ENCODE data around the gene SLC2A2. TPM values are rescaled to one million over a fixed set of nuclear protein-coding genes. Genes with fewer than 3 reads are reported as not detected.
"Not testable (repeated sequence)": the region's sequence is repeated elsewhere in the genome, so short reads cannot be mapped to it uniquely, and the experiment has no call there.

The SLC2A2 gene
- total RNA-seq, 1 donor from 2014 or later, result not detected

DNA sequence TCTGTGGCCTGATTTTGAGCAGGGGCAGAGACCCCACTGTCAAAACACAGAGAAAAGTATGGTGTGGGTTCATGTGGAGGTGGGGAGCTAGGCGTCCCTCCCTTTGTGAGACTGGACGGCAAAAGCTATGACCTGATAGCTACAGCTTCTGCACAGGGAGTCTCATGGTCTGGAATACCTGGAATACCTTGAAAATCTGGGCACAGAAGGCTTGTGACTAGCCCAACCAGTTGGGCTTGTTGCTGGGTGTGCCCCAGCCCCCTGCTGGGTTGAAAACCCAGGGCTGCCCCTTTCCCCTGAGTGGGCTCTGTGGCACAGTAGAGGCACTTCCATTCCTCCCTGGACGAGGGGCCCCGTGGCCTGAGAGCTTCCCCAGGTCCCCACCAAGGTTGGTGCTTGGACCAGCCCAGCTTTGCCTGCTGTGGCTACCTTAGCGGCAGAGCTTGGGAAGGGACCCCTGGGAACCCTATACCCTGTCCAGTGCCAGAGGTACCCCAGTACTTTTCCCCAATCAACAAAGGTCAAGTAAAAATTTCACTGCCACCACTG, 37.3 kb downstream of the SLC2A2 start:
- H3K4me1 Mint-ChIP-seq, result no peaks in the 10 kb centered on the region
- peaks cover 9% of the 10 kb centered on the region for H3K9me3 Mint-ChIP-seq
- no peak for DNase-seq
- H3K27ac Mint-ChIP-seq, result no peak overlapping the region
- intact Hi-C loops (cut with micrococcal nuclease), result no loop called here
- H3K4me3 Mint-ChIP-seq, result no peak overlapping the region
- H3K27me3 Mint-ChIP-seq, result peaks cover 27% of the 10 kb centered on the region
- no peaks in the 10 kb centered on the region for H3K36me3 Mint-ChIP-seq (ENCODE audit: low read depth)

DNA sequence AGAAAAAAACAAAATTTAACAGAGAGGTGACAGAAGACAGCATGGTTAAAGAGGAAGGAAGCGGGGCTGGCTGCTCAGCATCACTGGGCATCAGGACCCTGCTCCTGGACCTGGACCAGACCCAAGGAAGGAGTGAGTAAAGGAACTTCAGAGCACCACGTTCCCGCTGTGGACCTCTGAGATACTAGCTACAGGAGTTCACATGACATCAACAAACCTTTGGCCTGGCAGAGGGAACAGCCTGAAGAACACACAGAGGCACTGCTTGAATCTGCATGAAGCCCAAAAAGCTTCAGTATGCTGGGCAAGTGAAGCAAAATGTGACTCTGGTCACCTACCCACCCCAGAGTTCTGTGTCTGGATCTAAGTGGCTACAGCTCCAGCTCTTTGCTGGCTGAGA, 38.1 kb downstream of the SLC2A2 start:
- intact Hi-C loops (cut with micrococcal nuclease), result no loop called here
- Mint-ChIP-seq H3K27me3 (peaks cover 30% of the 10 kb centered on the region), H3K4me1 (no peaks in the 10 kb centered on the region), H3K27ac (no peak overlapping the region), H3K4me3 (no peak overlapping the region), H3K9me3 (peaks cover 9% of the 10 kb centered on the region), H3K36me3 (ENCODE audit: low read depth) (no peaks in the 10 kb centered on the region)
- DNase-seq, result no peak

GRCh38 chr3:170985304-170985703, 41.2 kb downstream of the SLC2A2 start:
- no peak overlapping the region for H3K4me3 Mint-ChIP-seq
- H3K27ac Mint-ChIP-seq, result no peak overlapping the region
- H3K9me3 Mint-ChIP-seq, result no peaks in the 10 kb centered on the region
- no peaks in the 10 kb centered on the region for H3K36me3 Mint-ChIP-seq (ENCODE audit: low read depth)
- intact Hi-C loops (cut with micrococcal nuclease), result no loop called here
- no peak for DNase-seq
- peaks cover 19% of the 10 kb centered on the region for H3K27me3 Mint-ChIP-seq
- H3K4me1 Mint-ChIP-seq, result no peaks in the 10 kb centered on the region

DNA sequence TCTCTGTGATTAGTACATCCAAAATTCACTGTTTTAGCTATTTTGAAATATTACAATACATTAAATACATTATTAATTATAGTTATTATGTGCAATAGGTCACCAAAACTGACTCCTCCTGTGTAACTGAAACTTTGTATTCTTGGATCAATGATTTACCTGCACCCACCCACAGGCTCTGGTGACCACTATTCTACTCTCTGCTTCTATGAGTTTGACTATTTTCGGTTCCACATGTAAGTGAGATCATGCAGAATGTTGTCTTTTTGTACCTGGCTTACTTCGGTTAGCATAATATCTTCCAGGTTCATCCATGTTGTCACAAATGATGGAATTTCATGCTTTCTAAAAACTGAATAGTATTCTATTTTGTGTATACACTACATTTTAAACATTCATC, 43.8 kb downstream of the SLC2A2 start:
- no peak for DNase-seq
- H3K27ac Mint-ChIP-seq, result no peak overlapping the region
- H3K4me3 Mint-ChIP-seq, result no peak overlapping the region
- no peaks in the 10 kb centered on the region for H3K9me3 Mint-ChIP-seq
- H3K4me1 Mint-ChIP-seq, result no peaks in the 10 kb centered on the region
- intact Hi-C loops (cut with micrococcal nuclease), result no loop called here
- H3K36me3 Mint-ChIP-seq (ENCODE audit: low read depth), result no peaks in the 10 kb centered on the region
- H3K27me3 Mint-ChIP-seq, result peaks cover 22% of the 10 kb centered on the region

- Mint-ChIP-seq H3K4me1 (no peaks in the 10 kb centered on the region), H3K9me3 (no peaks in the 10 kb centered on the region), H3K4me3 (no peak overlapping the region), H3K27me3 (peaks cover 17% of the 10 kb centered on the region), H3K36me3 (ENCODE audit: low read depth) (no peaks in the 10 kb centered on the region), H3K27ac (no peak overlapping the region)
- no peak for DNase-seq
- intact Hi-C loops (cut with micrococcal nuclease), result no loop called here
Observed at GRCh38 chr3:170980399-170980798, 46.1 kb downstream of the SLC2A2 start.

DNA sequence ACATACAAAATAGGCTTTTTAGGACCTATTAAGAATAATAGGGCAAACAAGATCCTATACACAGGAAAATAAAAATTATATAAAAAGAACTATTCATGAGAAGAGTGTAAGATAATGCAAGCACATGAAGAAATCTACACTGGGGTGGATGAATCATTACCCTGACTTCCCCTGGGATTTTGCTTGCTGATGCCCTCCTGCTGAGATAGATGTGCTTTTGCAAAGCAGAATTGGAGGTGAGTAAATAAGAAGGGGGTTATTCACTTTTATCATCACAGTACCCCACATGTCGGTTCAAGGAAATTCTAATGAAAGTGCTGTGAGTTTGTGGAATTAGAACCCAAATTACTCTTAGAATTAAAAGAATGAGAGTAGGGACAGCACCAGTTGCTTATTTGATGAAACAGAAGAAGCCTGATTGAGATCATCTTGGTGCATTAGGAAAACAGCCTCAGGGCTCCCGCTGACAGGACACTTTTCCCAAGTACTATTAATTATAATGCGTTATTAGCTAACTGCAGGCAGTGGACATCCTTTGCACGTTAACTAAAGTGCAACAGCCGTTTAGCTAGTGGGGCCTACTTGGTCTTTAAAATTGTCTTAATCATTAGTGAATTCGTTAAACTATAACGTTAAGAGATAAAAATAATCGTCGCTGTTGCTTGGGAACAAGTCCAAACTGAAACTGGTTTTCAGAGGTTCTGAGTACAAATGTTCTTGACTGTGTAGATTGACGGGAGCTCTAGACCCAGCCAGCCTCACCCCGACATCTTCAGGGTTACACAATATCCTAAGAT, 48.4 kb downstream of the SLC2A2 start:
- intact Hi-C loops (cut with micrococcal nuclease), result no loop called here
- H3K4me1 Mint-ChIP-seq, result no peaks in the 10 kb centered on the region
- H3K27me3 Mint-ChIP-seq, result peaks cover 14% of the 10 kb centered on the region
- no peak overlapping the region for H3K27ac Mint-ChIP-seq
- no peak overlapping the region for H3K4me3 Mint-ChIP-seq
- H3K36me3 Mint-ChIP-seq (ENCODE audit: low read depth), result no peaks in the 10 kb centered on the region
- H3K9me3 Mint-ChIP-seq, result no peaks in the 10 kb centered on the region
- no peak for DNase-seq

DNA sequence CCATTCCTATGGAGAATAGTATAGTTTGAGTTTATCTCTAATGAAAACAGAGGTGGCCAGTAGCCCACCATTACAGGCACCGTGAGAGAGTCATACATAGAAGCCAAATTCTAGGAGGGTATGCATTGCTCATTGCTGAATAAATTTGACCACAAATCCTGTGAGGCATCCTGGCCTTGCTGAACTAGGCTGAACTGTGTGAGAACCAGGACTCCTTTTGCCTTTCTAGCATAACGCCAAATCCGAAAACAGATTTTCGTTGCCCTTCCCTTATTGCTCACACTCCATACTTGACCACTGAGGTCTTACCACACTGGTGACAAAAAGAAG, 50.4 kb downstream of the SLC2A2 start:
- Mint-ChIP-seq H3K4me3 (no peak overlapping the region), H3K4me1 (no peaks in the 10 kb centered on the region), H3K36me3 (ENCODE audit: low read depth) (no peaks in the 10 kb centered on the region), H3K9me3 (no peaks in the 10 kb centered on the region), H3K27ac (no peak overlapping the region), H3K27me3 (peaks cover 22% of the 10 kb centered on the region)
- no peak for DNase-seq
- intact Hi-C loops (cut with micrococcal nuclease), result no loop called here

GRCh38 chr3:170975283-170976189, 51.0 kb downstream of the SLC2A2 start:
- H3K9me3 Mint-ChIP-seq, result peaks cover 6% of the 10 kb centered on the region
- H3K27me3 Mint-ChIP-seq, result peaks cover 24% of the 10 kb centered on the region
- intact Hi-C loops (cut with micrococcal nuclease), result no loop called here
- no peak for DNase-seq
- H3K4me1 Mint-ChIP-seq, result no peaks in the 10 kb centered on the region
- no peak overlapping the region for H3K27ac Mint-ChIP-seq
- H3K4me3 Mint-ChIP-seq, result no peak overlapping the region
- H3K36me3 Mint-ChIP-seq (ENCODE audit: low read depth), result no peaks in the 10 kb centered on the region

GRCh38 chr3:170974872-170975271, 51.6 kb downstream of the SLC2A2 start:
- Mint-ChIP-seq H3K27ac (no peak overlapping the region), H3K4me3 (no peak overlapping the region), H3K27me3 (peaks cover 23% of the 10 kb centered on the region), H3K4me1 (no peaks in the 10 kb centered on the region), H3K36me3 (ENCODE audit: low read depth) (no peaks in the 10 kb centered on the region), H3K9me3 (peaks cover 13% of the 10 kb centered on the region)
- DNase-seq, result no peak
- intact Hi-C loops (cut with micrococcal nuclease), result no loop called here

GRCh38 chr3:170972917-170973316, 53.6 kb downstream of the SLC2A2 start:
- H3K4me1 Mint-ChIP-seq; H3K27ac Mint-ChIP-seq; DNase-seq; H3K4me3 Mint-ChIP-seq; intact Hi-C loops (cut with micrococcal nuclease); H3K36me3 Mint-ChIP-seq (ENCODE audit: low read depth): not testable (repeated sequence)
- Mint-ChIP-seq H3K27me3 (peaks cover 19% of the 10 kb centered on the region), H3K9me3 (peaks cover 13% of the 10 kb centered on the region)

GRCh38 chr3:170967126-170967525, 59.4 kb downstream of the SLC2A2 start:
- Mint-ChIP-seq H3K9me3 (peaks cover 13% of the 10 kb centered on the region), H3K27me3 (peaks cover 22% of the 10 kb centered on the region), H3K27ac (no peak overlapping the region), H3K4me1 (no peaks in the 10 kb centered on the region), H3K36me3 (ENCODE audit: low read depth) (no peaks in the 10 kb centered on the region), H3K4me3 (no peak overlapping the region)
- no peak for DNase-seq
- intact Hi-C loops (cut with micrococcal nuclease), result no loop called here

GRCh38 chr3:170966495-170966894, 60.0 kb downstream of the SLC2A2 start:
- intact Hi-C loops (cut with micrococcal nuclease), result no loop called here
- Mint-ChIP-seq H3K4me3 (no peak overlapping the region), H3K9me3 (peaks cover 13% of the 10 kb centered on the region), H3K27me3 (peaks cover 26% of the 10 kb centered on the region), H3K36me3 (ENCODE audit: low read depth) (no peaks in the 10 kb centered on the region), H3K4me1 (no peaks in the 10 kb centered on the region), H3K27ac (no peak overlapping the region)
- no peak for DNase-seq

GRCh38 chr3:170962411-170962810, 64.1 kb downstream of the SLC2A2 start:
- Mint-ChIP-seq H3K36me3 (ENCODE audit: low read depth) (no peaks in the 10 kb centered on the region), H3K27ac (no peak overlapping the region), H3K9me3 (no peaks in the 10 kb centered on the region), H3K27me3 (peaks cover 25% of the 10 kb centered on the region), H3K4me3 (no peak overlapping the region), H3K4me1 (no peaks in the 10 kb centered on the region)
- intact Hi-C loops (cut with micrococcal nuclease), result no loop called here
- DNase-seq, result no peak

Measured in activated CD4-positive, alpha-beta T cell treated with anti-CD3 and anti-CD28 coated beads, Interleukin-2, amount 10 ng/mL, durations not matched to agents 24 days and 14 days (primary cell).